NAMALWA (cell line): Measurements from ENCODE around the gene NEMP1.
"Not testable (repeated sequence)": the region's sequence is repeated elsewhere in the genome, so short reads cannot be mapped to it uniquely, and the experiment has no call there.

Experiments
- DNase-seq: peaks from one replicate; pipeline ENCODE4 v3.0.0-alpha.2; 2015; ENCODE audit warnings: low spot score

Gene NEMP1, protein sequence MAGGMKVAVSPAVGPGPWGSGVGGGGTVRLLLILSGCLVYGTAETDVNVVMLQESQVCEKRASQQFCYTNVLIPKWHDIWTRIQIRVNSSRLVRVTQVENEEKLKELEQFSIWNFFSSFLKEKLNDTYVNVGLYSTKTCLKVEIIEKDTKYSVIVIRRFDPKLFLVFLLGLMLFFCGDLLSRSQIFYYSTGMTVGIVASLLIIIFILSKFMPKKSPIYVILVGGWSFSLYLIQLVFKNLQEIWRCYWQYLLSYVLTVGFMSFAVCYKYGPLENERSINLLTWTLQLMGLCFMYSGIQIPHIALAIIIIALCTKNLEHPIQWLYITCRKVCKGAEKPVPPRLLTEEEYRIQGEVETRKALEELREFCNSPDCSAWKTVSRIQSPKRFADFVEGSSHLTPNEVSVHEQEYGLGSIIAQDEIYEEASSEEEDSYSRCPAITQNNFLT

DNA sequence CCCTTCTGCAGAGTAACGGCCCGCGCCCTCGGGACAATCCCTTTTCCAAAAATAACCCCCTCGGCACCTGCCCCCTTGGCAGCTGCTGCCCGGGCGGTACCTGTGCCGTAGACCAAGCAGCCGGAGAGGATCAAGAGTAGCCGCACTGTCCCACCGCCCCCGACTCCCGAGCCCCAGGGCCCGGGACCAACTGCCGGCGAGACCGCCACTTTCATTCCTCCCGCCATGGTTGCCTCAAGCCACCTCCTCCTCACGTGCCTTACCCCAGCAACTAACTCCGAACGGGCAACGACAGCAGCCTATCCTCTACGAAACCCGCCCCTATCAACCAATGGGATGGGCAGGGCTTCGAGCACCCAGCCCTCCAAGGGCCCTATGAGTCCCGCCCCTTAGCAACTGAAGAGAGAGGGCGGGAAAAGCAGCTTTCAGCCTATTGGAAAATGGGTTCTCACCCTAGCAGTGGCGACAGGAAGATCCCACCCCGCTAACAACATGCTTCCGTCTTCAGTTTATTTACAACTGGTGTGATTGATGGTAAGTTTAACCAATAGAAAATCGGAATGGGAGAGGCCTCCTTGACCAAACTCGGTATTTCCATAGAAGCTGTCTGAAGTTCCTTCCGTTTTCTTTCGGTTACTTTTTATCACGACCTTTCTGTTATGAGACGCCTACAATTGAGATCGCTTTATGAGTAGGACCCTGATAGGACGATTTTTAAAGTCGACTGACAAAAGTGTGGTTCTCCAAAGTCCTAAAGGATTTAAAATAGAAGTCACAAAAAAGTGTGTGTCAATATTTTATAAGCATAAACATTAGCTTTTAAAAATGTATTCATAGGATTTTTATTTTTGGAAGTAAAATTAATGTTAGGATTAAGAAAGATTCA, at the start of gene NEMP1:
Gene NEMP1, minus strand, starts transcription at position 273 of the 886 bp plus-strand sequence. Its CDS starts 46 bp downstream, at position 227.
- DNase-seq = peak; percentile 100

DNA sequence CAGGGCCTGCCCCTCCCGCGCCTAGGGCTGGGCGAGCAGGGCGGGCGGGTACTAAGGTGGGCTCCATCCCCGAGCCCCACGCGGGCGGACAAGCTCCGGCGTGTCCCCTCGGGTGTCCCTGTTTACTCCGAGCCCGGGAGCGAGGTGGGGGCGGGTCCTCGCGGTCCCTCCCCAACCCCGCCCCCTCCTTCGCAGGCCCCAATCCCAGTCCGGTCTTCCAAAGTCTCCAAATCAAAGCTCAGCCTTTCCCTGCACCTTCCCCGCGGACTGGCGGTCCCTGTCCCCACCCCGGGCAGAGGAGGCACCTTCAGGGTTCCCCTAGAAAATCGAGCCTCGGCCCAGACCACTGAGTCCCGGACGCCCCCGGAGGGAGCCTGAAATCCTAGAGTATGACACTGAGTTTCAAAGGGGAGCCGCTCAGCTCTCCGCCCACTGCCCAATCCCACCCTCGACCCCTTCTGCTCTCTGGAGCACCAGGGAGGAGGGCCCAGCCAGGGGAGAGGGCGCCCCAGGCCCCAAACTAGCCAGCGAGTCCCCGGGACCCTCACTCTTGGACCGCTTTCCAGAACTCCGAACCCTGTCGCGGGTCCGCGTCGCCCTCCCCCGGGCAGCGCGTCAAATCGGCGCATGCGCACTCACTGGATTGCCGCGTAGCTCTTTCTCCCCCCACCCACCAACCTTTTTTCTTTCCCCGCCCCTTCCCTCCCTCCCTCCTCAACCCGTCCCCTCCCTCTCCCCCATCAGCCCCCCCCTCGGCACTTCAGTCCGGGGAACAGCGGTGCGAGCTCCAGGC, 49.3 kb upstream of the NEMP1 start, which contains the start of gene LRP1:
Gene LRP1, plus strand, starts transcription at position 758 of the 793 bp plus-strand sequence. CDS start 482 bp downstream, outside the sequence.
- peak; percentile 75 for DNase-seq

DNA sequence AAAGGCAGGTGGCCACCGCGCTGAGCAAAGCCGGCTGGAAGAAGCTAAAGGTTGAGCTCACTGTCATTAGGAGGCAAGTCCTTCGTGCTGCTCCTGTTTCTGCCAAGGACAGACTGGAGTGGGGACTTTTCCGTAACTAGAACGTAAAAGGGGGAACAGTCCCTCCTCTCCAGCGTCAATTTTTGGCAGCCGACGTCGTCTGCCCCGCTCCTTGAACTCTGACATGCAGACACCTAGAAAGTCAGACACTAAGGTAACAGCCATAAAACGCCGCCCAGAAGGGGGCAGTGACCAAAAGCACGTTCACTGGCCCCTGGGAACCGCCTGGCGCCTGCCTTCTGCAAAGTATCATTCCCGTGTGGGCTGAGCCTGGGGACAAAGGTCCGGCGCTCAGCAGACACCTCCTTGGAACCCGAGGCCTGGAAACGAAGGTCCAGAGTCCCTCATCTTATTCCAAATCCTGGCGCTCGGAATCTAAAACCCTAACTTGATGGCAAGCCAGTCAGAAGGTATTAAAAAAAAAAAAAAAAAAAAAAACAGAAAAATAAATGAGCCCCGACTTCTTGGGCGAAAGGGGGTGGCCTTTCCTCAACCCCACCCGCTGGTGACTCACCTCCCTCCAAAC, 48.6 kb upstream of the NEMP1 start:
- peak; percentile 73 for DNase-seq

DNA sequence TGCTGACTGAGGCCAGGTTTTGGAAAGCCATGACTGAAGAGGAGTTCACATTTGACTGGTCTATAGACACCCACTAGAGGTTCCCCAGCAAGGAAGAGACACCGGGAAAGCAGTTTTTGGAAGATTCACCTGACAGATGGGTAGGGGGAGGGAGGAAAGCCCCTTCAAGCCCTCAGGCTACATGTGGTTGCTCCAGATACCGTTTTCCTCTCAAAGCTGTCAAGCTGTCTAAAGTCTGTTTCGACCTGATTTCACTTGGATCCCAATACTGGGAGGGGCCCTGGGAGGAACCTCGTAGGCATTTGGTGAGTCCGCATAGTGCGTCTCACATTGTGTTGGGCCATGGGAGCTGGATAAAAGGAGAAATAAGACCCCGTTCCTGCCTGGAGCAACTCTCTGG, 48.0 kb upstream of the NEMP1 start:
- no peak for DNase-seq

DNA sequence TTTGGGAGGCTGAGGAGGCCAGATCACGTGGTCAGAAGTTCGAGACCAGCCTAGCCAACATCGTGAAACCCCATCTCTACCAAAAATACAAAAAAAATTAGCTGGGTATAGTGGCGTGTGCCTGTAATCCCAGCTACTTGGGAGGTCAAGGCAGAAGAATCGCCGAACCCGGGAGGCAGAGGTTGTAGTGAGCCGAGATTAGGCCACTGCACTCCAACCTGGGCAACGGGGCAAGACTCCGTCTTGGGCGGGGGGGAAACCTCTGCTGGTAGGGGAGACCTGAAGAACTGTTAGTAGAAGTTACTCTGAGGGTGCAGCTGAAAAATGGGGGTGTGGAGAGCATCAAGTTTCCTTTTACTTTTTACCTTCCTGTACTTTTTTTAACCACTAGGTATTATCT, 47.5 kb upstream of the NEMP1 start:
- no peak for DNase-seq

DNA sequence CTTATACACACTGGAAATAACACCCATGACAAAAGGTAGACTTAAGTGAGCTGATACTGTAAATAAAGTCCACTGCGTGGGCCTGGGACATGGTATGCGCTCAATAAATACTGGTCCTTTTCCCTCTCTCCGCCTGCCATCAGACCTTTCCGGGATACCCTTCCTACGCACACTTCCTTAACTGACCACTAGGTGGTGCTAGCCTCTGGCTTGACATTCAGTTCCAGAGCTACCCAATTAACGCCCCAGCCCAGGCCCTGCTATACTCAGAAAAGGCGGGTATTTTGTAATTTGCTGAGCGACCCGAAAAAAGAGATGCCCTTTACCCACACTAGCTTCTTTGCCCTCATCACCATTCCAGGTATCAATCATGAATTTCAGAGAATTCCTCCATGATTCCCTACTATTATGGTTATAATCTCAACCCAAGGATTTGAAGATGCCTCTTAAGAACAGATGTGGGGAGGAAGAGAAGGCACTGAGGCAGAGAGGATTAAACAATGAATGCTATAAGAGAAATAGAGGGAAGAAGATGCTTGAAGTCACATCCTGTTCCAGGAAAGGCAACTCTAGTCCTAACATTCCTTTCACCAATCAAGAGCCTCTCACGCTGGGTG, 45.8 kb upstream of the NEMP1 start:
- peak; percentile 88 for DNase-seq

DNA sequence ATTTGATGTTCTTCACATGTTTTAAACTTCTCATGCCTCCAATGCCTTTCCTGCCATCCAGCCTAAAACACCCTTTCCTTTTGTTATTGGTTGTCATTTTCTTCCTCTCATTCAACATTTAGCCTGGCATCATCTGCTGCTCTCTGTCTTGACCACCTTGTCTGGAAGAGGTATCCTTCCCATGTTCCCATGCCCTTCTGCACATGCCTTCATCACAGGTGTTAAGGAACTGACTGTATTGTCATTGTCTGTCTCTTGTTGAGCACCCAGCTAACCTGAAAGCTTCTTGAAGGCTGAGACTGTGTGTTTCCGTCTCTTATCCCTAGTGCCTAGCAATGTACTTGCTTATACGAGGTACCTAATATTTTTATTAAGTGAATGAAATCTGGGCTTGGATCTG, 45.2 kb upstream of the NEMP1 start:
- DNase-seq = no peak

DNA sequence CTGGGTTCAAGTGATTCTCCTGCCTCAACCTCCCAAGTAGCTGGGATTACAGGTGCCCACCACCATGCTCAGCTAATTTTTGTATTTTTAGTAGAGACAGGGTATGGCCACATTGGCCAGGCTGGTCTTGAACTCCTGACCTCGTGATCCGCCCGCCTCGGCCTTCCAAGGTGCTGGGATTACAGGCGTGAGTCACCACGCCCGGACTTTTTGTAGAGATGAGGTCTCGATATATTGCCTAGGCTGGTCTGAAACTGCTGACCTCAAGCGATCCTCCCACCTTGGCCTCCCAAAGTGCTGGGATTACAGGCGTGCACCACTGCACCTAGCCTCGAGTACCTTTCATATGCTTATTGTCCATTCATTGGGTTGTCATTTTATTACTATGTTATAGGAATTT, 42.1 kb upstream of the NEMP1 start:
- DNase-seq = not testable (repeated sequence)

DNA sequence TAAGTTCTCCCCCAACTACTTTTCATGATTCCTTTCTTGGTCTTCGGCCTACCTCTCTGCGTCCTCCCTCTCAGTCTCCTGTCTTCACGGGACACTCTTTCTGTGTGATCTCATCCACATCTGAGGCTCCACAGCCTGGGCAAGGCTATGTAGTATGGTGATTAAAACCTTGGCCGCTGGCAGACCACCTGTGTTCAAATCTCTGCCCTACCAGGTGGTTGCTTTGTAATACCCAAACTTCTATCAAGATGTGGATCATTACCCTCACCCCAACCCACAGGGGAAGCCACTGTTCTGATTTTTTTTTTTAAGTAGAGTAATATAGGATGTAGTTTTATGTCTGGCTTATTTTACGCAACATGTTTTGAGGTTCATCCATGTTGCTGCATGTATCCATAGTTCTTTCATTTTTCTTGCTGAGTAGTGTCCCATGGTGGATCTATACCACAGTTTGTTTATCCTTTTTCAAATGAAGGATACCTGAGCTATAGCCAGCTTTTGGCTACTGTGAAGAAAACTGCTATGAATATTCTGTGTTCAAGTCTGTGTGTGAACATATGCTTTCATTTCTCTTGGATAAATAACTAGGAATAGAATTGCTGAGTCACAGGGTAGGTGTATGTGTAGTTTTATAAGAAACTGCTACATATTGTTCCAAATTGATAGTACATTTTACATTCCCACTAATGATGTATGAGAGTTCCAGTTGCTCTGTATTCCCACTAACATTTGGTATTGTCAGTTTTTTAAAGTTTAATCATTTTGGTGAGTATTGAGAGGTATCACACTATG, 40.9 kb upstream of the NEMP1 start:
- no peak for DNase-seq

DNA sequence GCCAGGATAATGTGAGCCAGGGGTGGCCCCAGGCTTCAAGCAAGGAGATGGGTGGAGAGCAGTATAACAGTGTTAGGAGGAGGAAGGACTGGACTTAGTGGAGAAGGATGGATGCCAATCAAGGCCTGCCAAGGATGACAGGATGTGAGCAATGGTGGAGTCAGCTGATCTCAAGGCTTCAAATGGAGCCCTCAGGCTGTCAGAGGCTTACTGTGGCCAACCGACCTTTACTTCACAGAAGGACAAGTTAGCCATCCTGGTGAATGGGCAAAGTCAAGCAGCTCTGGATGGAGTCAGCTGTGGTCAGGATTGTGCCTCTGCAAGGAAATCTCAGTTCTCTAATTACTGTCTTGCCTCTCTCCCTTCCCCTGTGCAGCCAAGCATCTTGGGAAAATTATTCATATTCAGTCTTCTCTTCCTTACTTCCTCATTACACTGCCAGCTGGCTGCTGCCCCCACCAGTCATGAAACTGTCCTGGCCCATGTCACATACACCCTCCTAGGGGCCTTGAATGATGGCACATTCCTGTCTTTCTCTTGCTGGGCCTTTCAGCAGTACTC, 40.2 kb upstream of the NEMP1 start:
- peak; percentile 43 for DNase-seq

DNA sequence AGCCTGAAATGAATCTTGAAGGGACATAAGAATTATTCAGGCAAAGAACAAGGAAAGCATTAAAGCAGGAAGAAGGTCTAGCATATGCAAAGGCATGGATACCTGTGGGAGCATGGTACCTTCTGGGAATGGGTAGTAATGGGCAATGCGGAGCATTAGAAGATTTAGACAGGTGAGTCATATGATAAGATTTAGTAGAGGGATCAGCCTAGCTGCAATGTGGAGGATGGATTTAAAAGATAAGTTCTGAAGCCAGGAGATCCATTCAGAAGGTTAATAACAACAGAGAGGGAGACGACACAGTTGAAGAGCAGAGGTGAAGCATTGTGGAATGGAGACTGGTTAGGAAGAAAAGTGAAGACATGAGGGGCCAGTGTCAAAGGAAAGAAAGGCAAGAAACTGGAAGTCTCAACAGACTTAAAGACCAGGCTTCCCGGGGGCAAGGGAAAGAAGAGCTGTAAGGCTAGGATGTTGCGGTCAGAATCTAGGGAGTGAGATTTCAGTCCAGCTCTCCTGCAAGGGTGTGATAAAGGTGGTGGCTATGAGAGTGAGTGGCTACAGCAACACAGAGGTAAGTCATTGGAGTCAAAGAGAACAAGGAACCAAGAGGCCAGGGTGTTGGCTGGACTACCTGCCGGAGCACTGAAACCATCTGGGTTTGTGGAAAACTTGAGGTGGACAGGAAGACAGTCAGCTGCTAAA, 38.1 kb upstream of the NEMP1 start:
- DNase-seq = no peak

DNA sequence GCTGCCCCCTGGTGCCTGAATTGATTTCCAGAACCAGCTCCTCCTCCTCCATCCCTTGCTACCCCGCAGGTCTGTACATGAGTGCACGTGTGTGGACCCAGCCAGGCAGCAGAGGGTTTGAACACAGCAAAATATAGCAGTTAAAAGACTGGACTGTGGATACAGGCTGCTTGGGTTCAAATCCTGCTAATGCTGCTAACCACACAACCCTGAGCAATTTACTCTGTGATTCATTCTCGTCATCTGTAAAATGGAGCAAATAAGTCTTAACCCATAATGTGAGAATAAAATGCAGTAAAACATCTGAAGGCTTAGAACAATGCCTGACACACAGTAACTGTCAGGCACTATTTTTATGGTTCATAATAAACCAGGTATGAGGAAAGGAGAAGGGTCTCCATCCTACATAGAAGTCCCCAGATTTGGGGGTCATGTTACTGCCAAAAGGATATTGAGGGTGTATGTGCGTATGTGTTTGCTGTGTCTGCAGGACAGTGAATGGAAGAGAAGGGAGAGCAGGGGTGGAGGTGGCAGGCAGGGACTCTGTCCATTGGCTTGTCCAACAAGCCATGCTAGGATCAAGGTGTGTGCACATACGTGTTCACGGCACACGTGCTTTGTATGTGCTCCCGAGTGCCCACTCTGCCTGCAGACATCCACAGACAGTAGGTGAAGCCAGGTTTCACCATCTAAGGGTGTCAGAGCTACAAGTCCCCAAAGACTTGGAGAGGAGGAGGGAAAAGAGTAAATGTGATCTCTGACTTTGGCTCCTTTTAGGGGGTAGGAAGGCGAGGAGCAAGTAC, 34.1 kb upstream of the NEMP1 start:
- DNase-seq = no peak

DNA sequence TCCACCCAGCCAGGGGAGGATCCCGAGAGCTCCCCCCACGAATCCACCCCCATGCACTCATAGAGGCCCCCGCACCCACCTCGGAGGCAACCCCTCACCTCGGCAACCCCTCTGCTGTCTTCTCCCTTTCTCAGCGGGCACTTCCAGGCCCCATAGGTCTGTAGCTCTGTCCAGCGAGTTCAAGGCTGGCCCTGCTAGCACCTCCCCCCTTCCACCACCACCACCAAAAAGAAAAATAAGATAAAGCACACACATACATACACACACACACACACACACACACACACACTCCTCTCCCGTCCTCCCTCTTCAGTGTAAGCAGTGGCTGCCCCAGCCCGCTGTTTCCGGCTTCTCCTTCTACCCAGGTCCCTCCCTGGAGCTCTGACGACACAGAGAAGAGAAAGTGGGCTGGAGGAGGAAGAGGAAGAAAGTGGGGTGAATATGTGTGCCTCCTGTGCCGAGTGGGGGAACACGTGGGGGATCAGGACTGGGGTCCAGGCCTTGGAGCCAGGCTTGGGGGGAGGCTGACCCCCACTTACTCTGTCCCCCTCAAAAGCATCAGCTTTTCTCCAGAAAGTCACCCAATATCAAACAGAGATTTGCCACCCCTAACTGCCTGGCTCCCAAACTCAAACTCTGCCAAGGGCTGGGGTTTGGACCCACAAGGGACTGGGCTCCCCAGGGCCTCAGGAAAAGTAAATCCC, 32.6 kb upstream of the NEMP1 start, which contains the start of gene STAT6:
Gene STAT6, minus strand, starts transcription at position 332 of the 704 bp plus-strand sequence. CDS start 3,084 bp downstream, outside the sequence.
- DNase-seq = peak; percentile 94

DNA sequence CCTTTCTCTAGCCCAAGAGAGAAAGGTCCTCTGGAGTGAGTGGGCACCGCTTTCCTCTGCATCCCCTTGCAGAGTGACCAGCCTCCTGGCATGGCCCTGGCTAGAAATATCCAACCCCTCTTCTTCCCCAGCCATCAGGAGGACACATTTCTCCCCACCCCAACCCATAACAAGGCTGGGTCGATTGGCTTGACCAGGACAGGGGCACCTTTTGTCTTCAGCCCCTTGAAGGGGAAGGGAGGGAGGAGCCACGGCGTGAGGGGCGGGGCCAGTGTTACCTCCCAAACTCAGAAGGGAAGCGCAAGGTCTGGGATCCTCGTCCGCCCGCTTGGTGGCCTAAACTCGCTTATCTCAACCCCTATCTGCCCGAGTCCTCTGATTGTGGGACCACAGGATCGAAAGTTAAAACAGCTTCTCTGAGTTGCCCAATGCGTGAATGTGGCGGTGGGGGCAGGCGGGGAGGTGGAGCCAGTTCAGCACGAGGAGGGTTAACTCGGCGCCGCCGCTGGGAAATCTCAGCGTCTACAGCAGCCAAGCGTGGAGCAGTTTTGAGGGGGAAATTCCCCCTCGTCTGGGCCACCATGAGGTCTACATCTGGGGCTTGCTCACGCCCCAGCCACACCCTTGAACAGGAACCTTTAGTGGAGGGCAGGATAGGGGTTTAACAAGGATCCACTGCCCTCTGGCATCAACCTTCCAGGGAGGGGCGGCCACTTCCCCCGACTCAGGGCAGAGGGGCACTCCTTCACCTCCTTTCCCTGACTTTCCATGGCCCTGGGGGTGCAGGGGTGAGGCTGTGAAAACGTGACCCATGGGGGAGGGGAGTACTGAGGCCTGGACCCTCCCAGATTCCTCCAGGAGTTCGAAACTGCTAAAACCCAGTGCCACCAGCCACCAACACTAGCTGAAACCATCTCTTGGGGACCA, 31.8 kb upstream of the NEMP1 start:
- DNase-seq = peak; percentile 84

DNA sequence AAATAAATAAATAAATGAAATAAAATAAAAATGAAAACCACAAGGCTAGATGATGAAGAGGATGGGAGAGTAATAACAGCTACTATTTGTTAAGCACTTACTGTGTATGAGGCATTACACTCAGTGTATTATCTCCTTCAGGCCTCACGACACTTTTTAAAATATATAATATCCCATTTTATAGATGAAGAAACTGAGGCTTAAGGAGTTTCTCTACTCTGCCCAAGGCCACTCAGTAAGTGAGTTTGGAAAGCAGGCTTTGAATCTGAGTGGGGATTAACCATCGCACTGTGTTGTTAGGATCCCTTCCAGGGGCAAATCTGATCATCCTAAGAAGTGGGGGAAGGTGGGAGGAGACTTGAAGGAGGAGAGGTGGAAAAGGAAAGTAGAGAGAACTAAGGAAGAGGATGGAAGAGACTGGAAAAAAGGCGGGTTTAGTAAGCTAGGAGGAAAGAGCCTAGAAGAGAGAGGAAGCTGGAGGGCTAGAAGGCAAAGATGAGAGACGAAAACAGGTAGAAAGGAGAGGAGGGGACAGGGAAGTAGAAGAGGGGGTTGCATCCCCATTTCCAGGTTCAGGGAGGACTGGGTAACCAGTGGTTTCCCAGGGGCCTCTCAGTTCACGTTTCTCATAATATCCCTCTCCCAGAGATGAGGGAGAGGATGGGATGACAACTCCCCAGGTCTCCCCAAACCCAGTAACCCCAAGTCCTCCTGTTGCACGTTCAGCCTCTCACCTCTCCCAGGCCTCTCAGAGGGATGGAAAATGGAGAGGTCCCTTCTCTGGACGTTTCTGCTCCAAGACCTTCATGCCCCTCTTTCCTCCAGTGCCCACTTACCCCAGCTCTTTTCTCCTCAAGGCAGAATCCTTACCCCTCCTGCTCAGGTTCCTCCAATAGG, 30.9 kb upstream of the NEMP1 start:
- DNase-seq = no peak
